Measurements from ENCODE around the gene NOL4.

Gene NOL4

GRCh38 chr18:34194239-34194638, 30.5 kb downstream of the NOL4 start:
- DNase-seq (ENCODE audit: low read depth in 2 of 2, low spot score in 1 of 2), result no peak

GRCh38 chr18:34189656-34190435, 34.9 kb downstream of the NOL4 start:
- no peak for DNase-seq (ENCODE audit: low read depth in 2 of 2, low spot score in 1 of 2)
